HG03439 (cell line): ENCODE results near the gene ATP9A.
"Not testable (repeated sequence)": the region's sequence is repeated elsewhere in the genome, so short reads cannot be mapped to it uniquely, and the experiment has no call there.

Source experiments
- ATAC-seq: cut with Tn5 transposase; IDR thresholded peaks from one replicate; pipeline ENCODE4 v1.9.1; 2021; ENCODE audit warnings: mild to moderate bottlenecking, moderate library complexity; ENCODE audit not compliant: unreplicated experiment

The ATP9A gene

DNA sequence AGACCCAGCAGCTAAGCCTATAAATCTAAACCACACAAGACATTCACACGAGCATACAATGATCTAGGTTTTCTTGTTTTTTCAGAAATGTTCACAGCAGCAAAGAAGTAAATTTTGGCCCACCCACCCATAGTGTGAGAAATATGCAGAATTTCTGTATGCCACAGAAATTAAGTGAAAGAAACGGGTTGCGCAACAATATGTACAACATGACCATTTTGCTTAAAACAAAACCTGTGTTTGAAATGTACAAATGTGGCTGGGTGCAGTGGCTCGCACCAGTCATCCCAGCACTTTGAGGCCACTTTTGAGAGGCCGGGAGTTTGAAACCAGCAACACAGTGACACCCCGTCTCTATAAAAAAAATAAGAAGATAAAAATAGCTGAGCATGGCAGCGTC lies 24.8 kb upstream of the ATP9A start:
- no peak for ATAC-seq

GRCh38 chr20:51791626-51792025 lies 23.4 kb upstream of the ATP9A start:
- no peak for ATAC-seq

- ATAC-seq: no peak
Measured at GRCh38 chr20:51790256-51790655, 22.1 kb upstream of the ATP9A start.

DNA sequence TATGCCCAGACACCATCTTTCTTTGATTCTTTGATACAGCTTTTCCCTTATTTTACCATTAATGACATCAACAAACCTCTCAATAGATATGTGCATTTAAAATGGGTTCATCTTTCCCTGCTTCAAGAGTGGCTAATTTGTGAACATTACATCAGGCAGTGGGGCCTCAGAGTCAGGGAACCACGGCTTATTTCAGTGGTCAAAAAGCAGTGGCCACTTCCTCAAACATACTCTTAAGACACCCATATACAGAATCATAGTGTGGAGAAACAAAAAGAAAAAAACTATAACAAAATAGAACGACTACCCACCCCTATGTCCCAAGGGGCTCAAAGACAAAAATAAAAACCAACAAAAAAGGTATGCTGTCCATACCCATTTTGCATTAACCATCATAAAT lies 21.2 kb upstream of the ATP9A start:
- no peak for ATAC-seq

DNA sequence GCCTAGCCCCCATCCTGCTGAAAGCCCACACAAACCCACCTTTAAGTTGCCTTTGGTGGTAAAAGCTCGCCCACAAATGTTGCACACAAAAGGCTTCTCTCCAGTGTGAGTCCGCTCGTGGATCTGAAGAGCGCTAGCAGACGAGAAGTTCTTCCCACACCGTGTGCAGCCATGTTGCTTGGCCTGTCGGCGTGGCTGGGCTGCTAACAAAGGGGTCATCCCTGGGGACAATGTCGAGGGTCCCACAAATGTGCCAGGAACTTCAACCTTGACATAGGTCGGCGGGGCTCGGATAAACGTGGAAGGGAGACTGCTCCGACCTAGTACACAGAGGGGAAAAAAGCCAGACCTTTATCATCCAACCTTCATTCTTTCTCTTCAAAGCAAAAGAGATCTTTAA lies 20.6 kb upstream of the ATP9A start:
- ATAC-seq: no peak

- no peak for ATAC-seq
Measured at GRCh38 chr20:51784299-51784698, 16.1 kb upstream of the ATP9A start.

GRCh38 chr20:51778229-51778759 lies 10.1 kb upstream of the ATP9A start:
- not testable (repeated sequence) for ATAC-seq

- no peak for ATAC-seq
Measured at GRCh38 chr20:51775241-51775640, 7.1 kb upstream of the ATP9A start.

- no peak for ATAC-seq
Measured at GRCh38 chr20:51772236-51772635, 4.0 kb upstream of the ATP9A start.

- no peak for ATAC-seq
Measured at GRCh38 chr20:51769976-51770615, 1.9 kb upstream of the ATP9A start.

- ATAC-seq: no peak
Measured at GRCh38 chr20:51768759-51769517, 748 bp upstream of the ATP9A start.

GRCh38 chr20:51766994-51767866 lies 960 bp downstream of the ATP9A start:
- ATAC-seq: no peak

- ATAC-seq: not testable (repeated sequence)
Measured at GRCh38 chr20:51765381-51765780, 2.8 kb downstream of the ATP9A start.

DNA sequence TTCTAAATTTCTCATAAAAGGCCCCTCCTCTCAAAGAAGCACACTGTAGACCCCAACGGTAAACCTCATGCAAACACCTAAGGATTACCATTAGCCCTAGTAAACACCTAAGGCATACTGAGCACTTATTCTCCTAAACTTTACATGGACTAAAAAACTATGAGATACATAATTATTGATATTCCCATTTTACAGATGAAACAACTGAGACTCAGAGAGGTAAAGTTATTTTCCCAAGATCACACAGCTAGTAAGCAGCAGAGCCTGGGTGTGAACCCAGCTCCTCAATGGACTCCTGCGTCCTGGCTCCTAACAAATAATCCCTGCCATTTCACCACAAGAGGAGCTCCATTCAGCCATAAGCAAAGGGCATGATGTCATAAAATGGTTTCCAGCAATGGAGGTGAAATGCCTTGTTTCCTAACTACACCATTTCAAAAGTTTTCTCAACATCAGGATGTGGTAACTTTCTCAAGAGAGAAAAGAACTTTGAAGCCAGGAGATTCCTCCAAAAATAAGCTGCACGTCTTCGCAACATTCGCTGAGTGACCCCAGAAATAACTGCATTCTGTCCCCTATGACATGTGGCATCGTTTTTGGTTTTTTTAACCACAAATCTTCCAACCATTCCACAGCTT lies 4.1 kb downstream of the ATP9A start:
- no peak for ATAC-seq

DNA sequence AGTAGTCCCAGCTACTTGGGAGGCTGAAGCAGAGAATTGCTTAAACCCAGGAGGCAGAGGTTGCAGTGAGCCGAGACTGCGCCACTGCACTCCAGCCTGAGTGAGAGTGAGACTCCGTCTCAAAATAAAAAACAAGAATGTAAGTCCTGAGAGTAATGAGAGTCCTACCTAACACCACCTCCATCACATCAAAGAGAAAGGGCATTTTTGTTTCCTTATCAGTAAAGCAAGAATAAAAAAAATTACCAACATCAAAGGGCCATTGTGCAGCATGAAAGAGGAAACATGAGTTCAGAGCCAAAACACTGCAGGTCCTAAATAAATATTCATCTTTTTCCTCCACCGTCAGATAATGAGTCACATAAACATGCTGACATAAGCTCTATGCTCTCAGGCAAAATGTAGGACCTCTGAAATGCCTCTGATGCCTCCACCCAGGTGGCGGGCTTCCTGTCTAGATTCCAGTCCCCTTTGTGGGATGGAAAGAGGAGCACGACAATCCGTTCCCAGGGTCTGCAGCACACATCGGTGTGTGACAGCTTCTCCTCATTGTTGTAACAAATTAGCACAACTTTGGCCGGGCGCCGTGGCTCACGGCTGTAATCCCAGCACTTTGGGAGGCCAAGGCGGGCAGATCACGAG lies 7.2 kb downstream of the ATP9A start:
- ATAC-seq: no peak

DNA sequence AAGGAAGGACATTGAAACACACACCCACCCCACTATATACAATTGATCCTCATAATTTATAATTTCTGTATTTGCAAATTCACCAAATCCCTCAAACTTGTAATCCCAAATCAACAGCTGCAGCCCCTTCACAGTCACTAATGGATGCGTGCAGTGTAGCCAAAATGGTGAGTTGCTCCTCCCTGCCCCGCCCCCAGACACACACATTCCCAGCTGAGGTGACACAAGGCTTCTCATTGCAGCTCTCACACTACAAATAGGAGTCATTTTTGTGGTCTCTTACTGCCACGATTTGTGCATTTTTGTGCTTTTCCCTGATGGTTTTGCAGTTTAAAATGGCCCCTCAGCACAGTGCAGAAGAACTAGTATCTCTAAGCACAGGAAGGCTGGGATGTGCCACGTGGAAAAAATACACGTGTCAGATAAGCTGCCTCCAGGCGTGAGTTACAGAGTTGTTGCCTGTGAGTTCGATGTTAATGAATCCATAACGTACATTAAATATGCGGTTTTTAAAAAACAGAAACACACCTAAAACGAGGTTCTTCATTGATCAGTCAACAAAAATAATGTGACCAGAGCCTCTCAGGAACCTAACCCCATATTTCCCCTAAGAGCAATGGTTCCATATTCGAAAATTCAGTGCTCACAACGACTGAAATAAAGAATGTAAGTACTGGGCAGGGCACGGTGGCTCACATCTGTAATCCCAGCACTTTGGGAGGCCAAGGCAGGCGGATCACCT lies 8.2 kb downstream of the ATP9A start:
- ATAC-seq: no peak

- no peak for ATAC-seq
Measured at GRCh38 chr20:51758978-51759544, 9.1 kb downstream of the ATP9A start.

- no peak for ATAC-seq
Measured at GRCh38 chr20:51757226-51757625, 11.0 kb downstream of the ATP9A start.

DNA sequence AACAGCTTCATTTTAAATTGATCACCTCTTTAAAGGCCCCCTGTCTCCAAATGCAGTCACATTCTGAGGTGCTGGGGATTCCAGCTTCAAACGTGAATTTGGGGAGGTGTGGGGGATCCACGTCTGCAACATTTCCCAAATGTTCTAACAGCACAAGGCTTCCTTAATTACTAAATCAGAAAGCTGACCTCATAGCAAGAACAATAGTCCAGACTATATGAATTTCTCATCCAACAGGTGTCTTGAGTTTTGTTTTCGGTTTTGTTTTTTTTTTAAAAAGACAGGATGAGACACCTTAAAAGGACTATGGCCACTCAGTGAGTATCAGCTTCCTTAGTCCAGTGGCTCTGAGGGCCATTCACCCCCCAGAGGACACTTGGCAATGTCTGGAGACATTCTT lies 11.5 kb downstream of the ATP9A start:
- no peak for ATAC-seq
